HG02981 (cell line): ENCODE results near the gene KCNAB1.
A peak's percentile ranks its signal among the peaks of the same experiment; 100 is the strongest.

ENCODE experiments used
- ATAC-seq: cut with Tn5 transposase; IDR thresholded peaks from one replicate; pipeline ENCODE4 v1.9.1; 2021; ENCODE audit warnings: mild to moderate bottlenecking, moderate library complexity; ENCODE audit not compliant: unreplicated experiment

KCNAB1 gene

GRCh38 chr3:156433910-156434309 lies 313.5 kb downstream of the KCNAB1 start:
- no peak for ATAC-seq

GRCh38 chr3:156434921-156435320 lies 314.5 kb downstream of the KCNAB1 start:
- ATAC-seq: no peak

- no peak for ATAC-seq
Observed at GRCh38 chr3:156443079-156443478, 322.7 kb downstream of the KCNAB1 start.

DNA sequence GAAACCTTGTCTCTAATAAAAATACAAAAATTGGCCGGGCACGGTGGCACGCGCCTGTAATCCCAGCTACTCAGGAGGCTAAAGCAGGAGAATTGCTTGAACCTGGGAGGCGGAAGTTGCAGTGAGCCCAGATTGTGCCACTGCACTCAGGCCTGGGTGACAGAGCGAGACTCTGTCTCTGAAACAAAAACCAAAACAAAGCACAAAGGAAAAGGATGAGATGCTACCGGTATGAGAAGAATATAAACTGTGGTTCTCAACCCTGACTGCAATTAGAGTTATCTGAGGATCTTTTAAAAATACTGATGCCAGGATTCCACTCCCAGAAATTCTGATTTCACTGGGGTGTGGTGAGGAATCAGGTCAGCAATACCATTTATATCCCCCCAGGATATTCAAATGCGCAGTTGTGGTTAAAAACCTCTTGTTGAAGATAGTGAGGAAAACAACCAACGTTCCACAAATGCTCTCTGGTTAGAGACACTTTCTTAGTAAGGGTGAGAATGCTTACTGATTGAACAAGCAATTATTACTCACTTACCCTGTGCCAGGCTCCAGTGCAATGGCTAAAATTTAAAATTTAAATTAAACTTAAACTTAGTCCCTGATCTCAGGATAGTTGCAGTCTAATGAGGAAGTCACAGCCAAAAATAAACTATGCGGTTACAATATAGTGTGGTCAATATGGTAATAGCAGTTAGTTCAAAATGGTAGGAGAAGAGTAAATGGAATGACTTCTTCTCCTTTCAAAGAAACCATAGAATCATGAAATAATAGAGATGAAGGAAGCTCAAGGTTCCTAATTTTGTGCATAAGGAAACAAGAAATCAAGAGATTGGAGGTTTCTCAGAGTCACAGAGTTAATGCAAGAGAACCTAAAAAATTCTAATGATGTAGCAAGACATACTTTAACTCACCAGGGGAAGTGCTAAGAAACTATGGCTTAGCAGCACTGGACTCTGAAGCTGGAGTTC lies 325.0 kb downstream of the KCNAB1 start:
- ATAC-seq: no peak

GRCh38 chr3:156448300-156448699 lies 327.9 kb downstream of the KCNAB1 start:
- no peak for ATAC-seq

GRCh38 chr3:156449710-156450574 lies 329.6 kb downstream of the KCNAB1 start:
- peak; percentile 40 for ATAC-seq

GRCh38 chr3:156455839-156456238 lies 335.5 kb downstream of the KCNAB1 start:
- no peak for ATAC-seq

DNA sequence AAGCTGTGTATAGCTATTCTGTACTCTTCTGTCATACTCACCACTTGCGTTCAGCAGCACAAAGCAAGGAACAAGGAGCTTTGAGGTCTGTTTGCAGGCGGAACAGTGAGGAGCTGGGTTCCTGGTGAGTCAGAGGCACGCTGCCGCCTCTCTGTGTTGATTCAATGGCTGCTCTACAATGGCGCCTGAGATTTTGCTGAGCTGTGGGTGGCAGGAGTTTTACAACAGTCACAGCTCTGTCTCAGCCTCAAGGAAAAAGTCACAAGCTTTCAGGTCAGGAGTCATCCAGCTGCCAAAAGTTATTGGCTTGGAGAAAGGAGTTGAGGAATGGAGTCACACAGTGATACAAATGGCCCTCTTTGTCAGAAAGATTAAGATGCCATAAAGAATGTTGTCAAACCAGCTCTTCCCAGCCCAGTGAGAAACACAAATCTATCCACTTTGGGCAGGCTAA lies 336.4 kb downstream of the KCNAB1 start:
- ATAC-seq: no peak

DNA sequence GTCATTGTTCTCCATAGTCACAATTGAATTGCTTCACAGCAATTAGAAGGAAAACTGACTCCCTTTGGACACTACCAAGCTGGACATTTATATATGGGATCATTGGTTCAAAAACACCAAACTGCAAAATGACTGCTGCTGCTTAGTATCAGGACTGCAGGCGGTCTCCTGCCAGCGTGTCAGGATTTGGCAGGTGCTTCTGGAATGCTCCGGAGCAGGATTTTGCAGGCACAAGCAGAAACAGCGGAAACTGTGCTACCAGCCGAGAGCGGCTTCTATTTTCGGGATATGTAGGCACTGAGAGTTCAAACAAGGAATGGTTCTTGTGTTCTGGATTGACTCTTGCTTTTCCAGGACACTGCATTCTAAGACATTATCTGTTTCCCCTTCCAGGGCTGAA lies 339.1 kb downstream of the KCNAB1 start:
- no peak for ATAC-seq

- peak; percentile 79 for ATAC-seq
Observed at GRCh38 chr3:156460206-156460611, 339.8 kb downstream of the KCNAB1 start.

DNA sequence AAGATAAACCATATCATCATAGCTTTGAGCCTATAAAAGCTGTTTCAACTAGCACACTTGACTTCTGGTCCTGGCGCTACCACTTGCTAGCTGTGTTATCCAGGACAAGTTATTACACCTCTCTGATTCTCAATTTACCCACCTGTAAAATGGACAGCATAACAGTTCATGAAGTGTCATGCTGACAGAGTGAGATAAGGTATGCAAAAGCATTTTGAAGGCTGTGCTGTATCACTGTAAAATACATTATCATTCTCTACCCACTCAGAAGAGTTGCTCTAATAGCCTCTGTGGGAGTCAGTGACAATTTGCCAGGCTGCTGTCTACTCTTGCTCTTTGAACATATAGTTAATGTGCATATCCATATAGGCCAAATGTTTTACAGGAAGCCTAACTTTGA lies 341.5 kb downstream of the KCNAB1 start:
- no peak for ATAC-seq

DNA sequence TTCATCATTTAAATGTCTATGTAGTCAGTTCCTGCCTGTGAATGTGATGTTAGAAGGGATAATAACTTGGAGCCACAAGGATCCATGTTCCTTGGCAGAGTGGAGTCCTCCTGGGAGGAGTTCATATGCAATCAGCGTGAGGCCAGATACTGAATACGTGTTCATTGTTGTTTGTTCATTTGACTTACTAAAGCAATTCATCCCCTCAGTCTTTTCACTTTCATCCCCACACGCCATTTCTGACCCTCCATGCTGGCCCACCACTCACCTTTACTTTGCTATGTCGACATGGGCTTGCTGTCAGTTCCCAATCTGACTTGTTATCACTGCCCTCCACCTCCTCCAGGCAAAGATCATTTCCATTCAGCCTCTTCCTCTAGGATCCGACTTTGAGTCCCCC lies 342.7 kb downstream of the KCNAB1 start:
- ATAC-seq: no peak

DNA sequence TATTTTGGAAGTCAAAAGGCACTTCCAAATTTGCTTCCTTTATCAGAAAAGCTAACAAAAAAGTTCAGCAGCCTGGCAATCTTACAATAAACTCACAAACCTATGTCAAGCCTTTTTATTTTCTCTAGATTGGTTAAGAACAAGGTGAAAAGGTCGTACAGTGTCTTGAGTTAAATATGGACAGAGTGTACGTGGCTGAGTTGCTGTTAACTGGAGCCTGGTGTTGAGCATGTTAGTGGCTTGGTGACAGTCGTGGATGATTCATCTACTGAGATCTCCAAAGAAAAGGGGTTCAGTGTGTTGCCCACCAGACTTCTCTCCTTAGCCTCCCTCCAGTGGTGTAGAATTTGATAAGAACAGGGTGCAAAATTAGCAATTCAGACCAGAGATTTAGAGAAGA lies 344.8 kb downstream of the KCNAB1 start:
- no peak for ATAC-seq

- no peak for ATAC-seq
Observed at GRCh38 chr3:156469456-156469855, 349.1 kb downstream of the KCNAB1 start.

- ATAC-seq: no peak
Observed at GRCh38 chr3:156471431-156471830, 351.1 kb downstream of the KCNAB1 start.

GRCh38 chr3:156472150-156472549 lies 351.8 kb downstream of the KCNAB1 start:
- ATAC-seq: no peak

DNA sequence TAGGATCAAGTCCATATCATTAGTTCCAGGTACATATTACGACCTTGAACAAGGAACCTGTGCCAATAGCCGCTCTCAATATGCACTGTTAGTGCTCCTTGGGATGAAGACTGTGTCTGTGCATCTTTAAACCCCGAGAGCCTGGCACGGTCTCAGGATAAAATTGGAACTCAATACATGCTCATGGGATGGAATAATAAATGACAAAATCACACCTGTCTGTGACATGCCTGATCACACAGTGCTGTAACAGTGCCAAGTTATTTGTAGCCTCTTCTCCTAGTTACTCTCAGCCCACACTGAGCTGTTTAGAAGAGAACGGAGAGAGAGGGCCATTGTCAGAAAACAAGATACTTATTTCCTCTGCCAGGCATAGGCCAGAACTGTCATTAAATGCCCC lies 352.3 kb downstream of the KCNAB1 start:
- ATAC-seq: no peak

DNA sequence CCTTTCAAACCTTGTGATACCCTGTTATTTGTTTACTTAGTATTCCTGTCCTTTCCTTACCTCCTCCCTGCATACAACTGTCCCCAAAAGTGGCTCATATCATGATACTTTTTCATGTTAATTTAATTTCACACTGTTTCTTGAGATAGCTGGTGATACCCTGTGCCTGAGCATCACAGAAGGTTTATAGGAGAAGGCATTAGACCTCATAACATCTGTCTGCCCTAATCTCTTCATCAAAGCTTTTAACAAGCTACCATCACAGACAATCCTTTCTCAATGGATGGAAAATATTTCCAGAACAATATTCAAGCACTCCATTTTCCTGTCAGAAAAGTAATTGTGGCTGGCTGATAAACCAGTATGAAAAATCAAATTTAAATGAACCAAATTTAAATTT lies 353.0 kb downstream of the KCNAB1 start:
- no peak for ATAC-seq

GRCh38 chr3:156474560-156475389 lies 354.4 kb downstream of the KCNAB1 start:
- no peak for ATAC-seq

GRCh38 chr3:156477323-156477722 lies 356.9 kb downstream of the KCNAB1 start:
- ATAC-seq: no peak

GRCh38 chr3:156478891-156479290 lies 358.5 kb downstream of the KCNAB1 start:
- ATAC-seq: no peak
